OCI-LY3 (cell line): ENCODE results near the gene C5orf47.

ENCODE experiments used
- H2AFZ ChIP-seq: fragments of 200-600, 300-600 bp; shearing (Covaris generic); 2 replicates; pipeline ENCODE4 v1.6.0; 2014; ENCODE audit warnings: antibody characterized with exemption, low read depth, low read length
- H3K27ac ChIP-seq: fragments of 200-600, 300-600 bp; sonication (generic); 2 replicates; pipeline ENCODE4 v1.5.1; 2014; ENCODE audit warnings: mild to moderate bottlenecking, low read length, moderate library complexity, mixed read lengths
- H3K27me3 ChIP-seq: fragments of 200-600, 300-600 bp; sonication (generic); 2 replicates; pipeline ENCODE4 v1.6.1; 2014; ENCODE audit warnings: low read depth, low read length, mixed read lengths
- H3K36me3 ChIP-seq: fragments of 200-600, 300-600 bp; sonication (generic); replicated peaks from 2 replicates; pipeline ENCODE3; 2014; ENCODE audit warnings: low read depth, low read length, mixed read lengths
- H3K4me1 ChIP-seq: fragments of 300-600, 200-600 bp; sonication (generic); 2 replicates; pipeline ENCODE4 v1.6.1; 2014; ENCODE audit warnings: low read length, mixed read lengths
- H3K4me2 ChIP-seq: fragments of 200-600, 300-600 bp; sonication (generic); 2 replicates; pipeline ENCODE4 v1.6.1; 2014; ENCODE audit warnings: low read length, mixed read lengths
- H3K4me3 ChIP-seq: fragments of 300-600, 200-600 bp; sonication (generic); 2 replicates; pipeline ENCODE4 v1.5.1; 2014; ENCODE audit warnings: antibody characterized with exemption, mild to moderate bottlenecking, low read length, moderate library complexity
- H3K79me2 ChIP-seq: fragments of 300-600, 200-600 bp; shearing (Covaris generic); 2 replicates; pipeline ENCODE4 v1.6.1; 2014; ENCODE audit warnings: mild to moderate bottlenecking, low read length, mixed read lengths
- H3K9ac ChIP-seq: fragments of 300-600, 200-600 bp; shearing (Covaris generic); 2 replicates; pipeline ENCODE4 v1.6.0; 2014; ENCODE audit warnings: mild to moderate bottlenecking, low read length, moderate library complexity
- H3K9me3 ChIP-seq: fragments of 200-600, 300-600 bp; shearing (Covaris generic); 2 replicates; pipeline ENCODE4 v1.6.1; 2014; ENCODE audit warnings: low read length, mixed read lengths; ENCODE audit not compliant: insufficient read depth
- H4K20me1 ChIP-seq: fragments of 200-600, 300-600 bp; sonication (generic); 2 replicates; pipeline ENCODE4 v1.6.1; 2016; ENCODE audit warnings: low read length, mixed read lengths; ENCODE audit not compliant: insufficient read depth
- EZH2phosphoT487 ChIP-seq: fragments of 200-600 bp; shearing (Covaris generic); IDR thresholded peaks from 2 replicates; pipeline ENCODE4 v1.6.1; 2018; ENCODE audit warnings: antibody characterized with exemption, mixed run types, low read depth
- TF ChIP-seq, protein P1 (sequence below): fragments of 200-600, 300-600 bp; sonication (generic); IDR thresholded peaks from 2 replicates; pipeline ENCODE4 v1.5.1; 2014; ENCODE audit warnings: antibody characterized with exemption, low read length, low read depth

C5orf47 gene

DNA sequence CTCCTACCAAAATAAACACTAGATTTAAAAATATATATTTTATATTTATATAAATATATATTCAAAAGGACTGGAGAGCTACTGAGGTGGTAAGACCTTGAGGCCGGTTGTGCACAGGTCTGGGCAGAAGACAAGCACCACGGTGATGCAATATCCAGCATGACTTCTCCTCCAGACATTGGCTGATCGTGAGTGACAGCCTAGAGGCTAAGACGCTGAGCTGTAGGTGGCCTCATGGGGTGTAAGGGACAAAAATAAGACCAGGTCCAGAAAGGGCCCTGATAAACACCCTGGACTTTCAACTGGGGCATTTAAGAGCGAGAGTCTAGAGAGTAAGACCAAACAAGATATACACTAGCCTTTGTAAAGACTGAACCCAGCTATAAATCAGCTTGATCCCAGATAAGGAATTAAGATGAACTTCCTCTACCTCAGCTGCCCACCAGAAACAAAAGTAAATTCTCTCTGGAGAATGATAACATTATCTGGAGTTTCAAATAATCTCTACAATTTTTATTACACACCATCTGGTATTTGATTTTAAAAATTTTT, 14.2 kb upstream of the C5orf47 start:
- no peak overlapping the region for H3K4me2 ChIP-seq
- no peaks in the 10 kb centered on the region for H3K36me3 ChIP-seq
- peaks cover 2% of the 10 kb centered on the region; the same call in 1 of the 2 replicates for H3K27me3 ChIP-seq
- H3K79me2 ChIP-seq: no peaks in the 10 kb centered on the region
- no peak overlapping the region for H2AFZ ChIP-seq
- H3K4me1 ChIP-seq: peaks cover 15% of the 10 kb centered on the region
- TF ChIP-seq, protein P1, sequence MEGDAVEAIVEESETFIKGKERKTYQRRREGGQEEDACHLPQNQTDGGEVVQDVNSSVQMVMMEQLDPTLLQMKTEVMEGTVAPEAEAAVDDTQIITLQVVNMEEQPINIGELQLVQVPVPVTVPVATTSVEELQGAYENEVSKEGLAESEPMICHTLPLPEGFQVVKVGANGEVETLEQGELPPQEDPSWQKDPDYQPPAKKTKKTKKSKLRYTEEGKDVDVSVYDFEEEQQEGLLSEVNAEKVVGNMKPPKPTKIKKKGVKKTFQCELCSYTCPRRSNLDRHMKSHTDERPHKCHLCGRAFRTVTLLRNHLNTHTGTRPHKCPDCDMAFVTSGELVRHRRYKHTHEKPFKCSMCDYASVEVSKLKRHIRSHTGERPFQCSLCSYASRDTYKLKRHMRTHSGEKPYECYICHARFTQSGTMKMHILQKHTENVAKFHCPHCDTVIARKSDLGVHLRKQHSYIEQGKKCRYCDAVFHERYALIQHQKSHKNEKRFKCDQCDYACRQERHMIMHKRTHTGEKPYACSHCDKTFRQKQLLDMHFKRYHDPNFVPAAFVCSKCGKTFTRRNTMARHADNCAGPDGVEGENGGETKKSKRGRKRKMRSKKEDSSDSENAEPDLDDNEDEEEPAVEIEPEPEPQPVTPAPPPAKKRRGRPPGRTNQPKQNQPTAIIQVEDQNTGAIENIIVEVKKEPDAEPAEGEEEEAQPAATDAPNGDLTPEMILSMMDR: no peak
- TF ChIP-seq EZH2phosphoT487: no peak
- H3K4me3 ChIP-seq: no peak overlapping the region
- no peaks in the 10 kb centered on the region for H3K9me3 ChIP-seq
- no peaks in the 10 kb centered on the region for H4K20me1 ChIP-seq
- H3K9ac ChIP-seq: no peak overlapping the region
- H3K27ac ChIP-seq: no peak overlapping the region

DNA sequence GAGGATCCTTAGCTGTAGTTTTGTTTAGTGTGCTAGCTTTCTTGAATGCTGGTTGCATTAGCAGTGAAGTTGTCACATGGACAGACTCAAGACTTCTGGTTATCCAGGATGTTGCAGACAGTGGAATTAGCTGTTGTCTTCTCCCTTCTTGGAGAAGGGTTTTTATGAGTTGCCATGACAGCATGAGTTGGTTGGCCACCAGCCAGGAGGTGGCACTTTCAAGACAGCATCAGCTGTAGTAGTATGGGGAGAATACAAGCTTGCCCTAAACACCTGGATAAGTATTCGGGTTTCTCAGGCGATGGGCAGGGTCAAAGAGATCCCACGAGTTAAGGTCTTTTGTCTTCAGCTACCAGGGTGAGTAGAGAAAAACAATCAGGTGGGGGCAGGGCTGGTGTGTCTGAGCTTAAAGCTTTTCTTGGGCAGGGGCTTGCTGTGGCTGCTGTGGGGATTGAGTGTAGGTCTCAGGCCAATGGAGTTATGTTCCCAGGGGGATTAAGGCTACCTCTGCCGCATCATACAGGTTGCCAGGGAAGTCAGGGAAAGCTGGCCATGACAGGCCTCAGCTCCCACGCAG, 7.7 kb upstream of the C5orf47 start:
- TF ChIP-seq, protein P1: no peak
- no peak for TF ChIP-seq EZH2phosphoT487
- Histone ChIP-seq H3K4me1 (no peaks in the 10 kb centered on the region), H3K79me2 (no peaks in the 10 kb centered on the region), H3K9ac (no peak overlapping the region), H2AFZ (no peak overlapping the region), H3K4me2 (no peak overlapping the region), H4K20me1 (no peaks in the 10 kb centered on the region), H3K27me3 (peaks cover 8% of the 10 kb centered on the region), H3K27ac (no peak overlapping the region), H3K9me3 (no peaks in the 10 kb centered on the region), H3K4me3 (no peak overlapping the region), H3K36me3 (no peaks in the 10 kb centered on the region)

DNA sequence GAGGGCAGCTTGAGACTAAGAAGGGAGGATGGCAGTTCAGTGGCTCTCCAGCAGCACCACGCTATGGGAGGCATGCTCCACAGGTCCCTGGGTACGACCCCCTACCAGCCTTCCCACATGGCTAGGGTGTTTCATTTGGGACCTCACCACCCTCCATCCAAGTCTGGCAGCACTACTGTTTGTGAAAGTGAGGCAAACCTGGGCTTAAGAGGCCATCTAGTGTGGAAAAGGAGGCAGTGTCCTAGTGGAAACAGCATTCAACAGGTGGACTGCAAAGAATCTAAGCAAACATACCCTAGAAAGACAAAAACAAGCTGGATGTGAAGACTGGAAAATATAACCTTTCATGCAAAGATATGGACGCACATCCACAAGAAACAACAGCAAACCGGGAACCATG, 4.8 kb upstream of the C5orf47 start:
- H3K9ac ChIP-seq: no peak overlapping the region
- H2AFZ ChIP-seq: no peak overlapping the region
- no peak overlapping the region for H3K4me3 ChIP-seq
- H3K27me3 ChIP-seq: peaks cover 8% of the 10 kb centered on the region
- TF ChIP-seq EZH2phosphoT487: no peak
- TF ChIP-seq, protein P1: peak; percentile 55
- no peak overlapping the region for H3K27ac ChIP-seq
- H3K9me3 ChIP-seq: no peaks in the 10 kb centered on the region
- no peak overlapping the region for H3K4me2 ChIP-seq
- H4K20me1 ChIP-seq: no peaks in the 10 kb centered on the region
- no peaks in the 10 kb centered on the region for H3K36me3 ChIP-seq
- H3K79me2 ChIP-seq: no peaks in the 10 kb centered on the region
- no peaks in the 10 kb centered on the region for H3K4me1 ChIP-seq

DNA sequence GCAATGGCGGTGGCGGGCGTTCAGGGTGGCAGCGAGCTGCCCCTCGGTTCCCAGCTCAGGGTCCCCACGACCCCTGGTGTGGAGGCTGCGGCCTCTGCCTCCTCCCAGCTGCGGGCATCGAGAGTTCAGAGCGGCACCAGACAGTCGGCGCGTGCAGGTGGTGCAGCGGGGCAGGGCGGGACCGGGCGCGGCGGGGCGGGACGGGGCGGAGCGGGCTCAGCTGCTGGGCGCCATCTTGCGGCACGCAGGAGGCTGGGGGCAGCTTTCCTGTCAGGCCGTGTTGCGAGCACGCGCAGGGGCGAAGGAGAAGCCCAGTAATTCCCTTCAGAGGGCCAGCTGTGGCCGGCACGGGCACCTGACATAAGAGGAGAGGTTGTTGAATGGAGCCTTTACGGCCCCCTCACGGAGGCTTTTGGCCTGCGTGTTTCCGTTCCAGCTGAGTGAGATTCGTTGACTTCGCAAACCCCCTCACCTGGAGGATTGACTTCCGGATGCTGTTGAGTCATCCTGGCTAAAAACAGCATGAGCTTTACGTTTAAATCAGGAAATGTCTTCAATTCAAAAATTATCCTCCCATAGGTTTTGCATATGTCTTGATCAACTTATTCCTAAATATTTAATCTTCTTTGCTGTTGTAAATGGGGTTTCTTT, 587 bp downstream of the C5orf47 start:
- Histone ChIP-seq H3K79me2 (no peaks in the 10 kb centered on the region), H3K9ac (no peak overlapping the region), H3K9me3 (no peaks in the 10 kb centered on the region), H3K36me3 (no peaks in the 10 kb centered on the region), H3K27ac (no peak overlapping the region), H4K20me1 (no peaks in the 10 kb centered on the region), H3K4me1 (no peaks in the 10 kb centered on the region), H3K27me3 (no peaks in the 10 kb centered on the region), H3K4me3 (no peak overlapping the region), H2AFZ (no peak overlapping the region), H3K4me2 (no peak overlapping the region)
- TF ChIP-seq, protein P1: no peak
- no peak for TF ChIP-seq EZH2phosphoT487
